Measurements from ENCODE around the gene MAGI2. TPM values are rescaled to one million over a fixed set of nuclear protein-coding genes. Genes with fewer than 3 reads are reported as not detected.

Gene MAGI2
- total RNA-seq, 1 experiment from 2014 or later: 14.3 TPM

- H3K14ac ChIP-seq (ENCODE audit: insufficient read depth, low read length): no peak overlapping the region
- no peak overlapping the region for H3K56ac ChIP-seq (ENCODE audit: insufficient read length, low read depth, low read length)
- H3K18ac ChIP-seq (ENCODE audit: insufficient read length, low read depth, low read length): no peak overlapping the region
- Mint-ChIP-seq H3K4me3 (no peak overlapping the region), H3K36me3 (ENCODE audit: insufficient read depth in 1 of 3, low read depth in 3 of 3) (no peaks in the 10 kb centered on the region), H3K27me3 (ENCODE audit: low read depth) (peaks cover 1% of the 10 kb centered on the region; the same call in 1 of the 2 replicates), H3K27ac (no peak overlapping the region), H3K4me1 (no peaks in the 10 kb centered on the region), H3K9me3 (no peaks in the 10 kb centered on the region)
- H3K23ac ChIP-seq (ENCODE audit: insufficient read length, low read depth, low read length): no peak overlapping the region
- no peak overlapping the region for H3K9ac ChIP-seq (ENCODE audit: extremely low read depth, insufficient read length, low read length)
- no peak overlapping the region for H4K91ac ChIP-seq (ENCODE audit: insufficient read length, low read depth, low read length)
- H2BK15ac ChIP-seq (ENCODE audit: low read depth, low read length): no peak overlapping the region
- H3K79me1 ChIP-seq (ENCODE audit: insufficient read depth, low read depth, low read length, poor library complexity, severe bottlenecking): no peaks in the 10 kb centered on the region
- no peak overlapping the region for H2AK5ac ChIP-seq (ENCODE audit: insufficient read length, low read length)
- H3K4ac ChIP-seq (ENCODE audit: low read depth, low read length): no peak overlapping the region
- DNase-seq: no peak
- no peaks in the 10 kb centered on the region for H3K9me3 ChIP-seq (ENCODE audit: control insufficient read depth, low read depth, low read length)
- H2AFZ ChIP-seq (ENCODE audit: low read length): no peak overlapping the region
- H2BK20ac ChIP-seq (ENCODE audit: low read depth, low read length, poor library complexity, severe bottlenecking): no peak overlapping the region
- H2BK120ac ChIP-seq (ENCODE audit: low read depth, low read length, poor library complexity, severe bottlenecking): no peak overlapping the region
- no peaks in the 10 kb centered on the region for H4K20me1 ChIP-seq (ENCODE audit: control insufficient read depth, insufficient read depth, insufficient read length)
- H2BK5ac ChIP-seq (ENCODE audit: insufficient read length, low read length): no peak overlapping the region
- H3T11ph ChIP-seq (ENCODE audit: low read length): no peak overlapping the region
- H3K27ac ChIP-seq (ENCODE audit: insufficient read length, low read depth, low read length): no peak overlapping the region
- H2BK12ac ChIP-seq (ENCODE audit: insufficient read length, low read depth, low read length): no peak overlapping the region
- no peaks in the 10 kb centered on the region for H3K27me3 ChIP-seq (ENCODE audit: insufficient read depth, low read length)
- WGBS (ENCODE audit: extremely low coverage, insufficient read length, low lambda C conversion rate): no CpG with 5 or more reads among the region's 1 CpG
- H4K5ac ChIP-seq (ENCODE audit: insufficient read length, low read depth, low read length): no peak overlapping the region
- no peaks in the 10 kb centered on the region for H3K4me1 ChIP-seq (ENCODE audit: insufficient read depth, low read length)
- TF ChIP-seq CTCF (conservative IDR thresholded peaks at IDR 0.05): no peak
- H3K79me2 ChIP-seq (ENCODE audit: insufficient read depth, low read length): no peaks in the 10 kb centered on the region
- H3K4me2 ChIP-seq (ENCODE audit: insufficient read depth, insufficient read length, low read length): no peak overlapping the region
- no peaks in the 10 kb centered on the region for H3K23me2 ChIP-seq (ENCODE audit: insufficient read length, low read depth, low read length, poor library complexity, severe bottlenecking)
- H4K8ac ChIP-seq (replicated peaks; ENCODE audit: insufficient read length, low read depth, low read length): no peak overlapping the region
Observed at GRCh38 chr7:79434098-79434497, 19.4 kb downstream of the MAGI2 start.
